ENCODE measurements around the gene ANO2.
A peak's percentile ranks its signal among the peaks of the same experiment; 100 is the strongest.

The ANO2 gene

DNA sequence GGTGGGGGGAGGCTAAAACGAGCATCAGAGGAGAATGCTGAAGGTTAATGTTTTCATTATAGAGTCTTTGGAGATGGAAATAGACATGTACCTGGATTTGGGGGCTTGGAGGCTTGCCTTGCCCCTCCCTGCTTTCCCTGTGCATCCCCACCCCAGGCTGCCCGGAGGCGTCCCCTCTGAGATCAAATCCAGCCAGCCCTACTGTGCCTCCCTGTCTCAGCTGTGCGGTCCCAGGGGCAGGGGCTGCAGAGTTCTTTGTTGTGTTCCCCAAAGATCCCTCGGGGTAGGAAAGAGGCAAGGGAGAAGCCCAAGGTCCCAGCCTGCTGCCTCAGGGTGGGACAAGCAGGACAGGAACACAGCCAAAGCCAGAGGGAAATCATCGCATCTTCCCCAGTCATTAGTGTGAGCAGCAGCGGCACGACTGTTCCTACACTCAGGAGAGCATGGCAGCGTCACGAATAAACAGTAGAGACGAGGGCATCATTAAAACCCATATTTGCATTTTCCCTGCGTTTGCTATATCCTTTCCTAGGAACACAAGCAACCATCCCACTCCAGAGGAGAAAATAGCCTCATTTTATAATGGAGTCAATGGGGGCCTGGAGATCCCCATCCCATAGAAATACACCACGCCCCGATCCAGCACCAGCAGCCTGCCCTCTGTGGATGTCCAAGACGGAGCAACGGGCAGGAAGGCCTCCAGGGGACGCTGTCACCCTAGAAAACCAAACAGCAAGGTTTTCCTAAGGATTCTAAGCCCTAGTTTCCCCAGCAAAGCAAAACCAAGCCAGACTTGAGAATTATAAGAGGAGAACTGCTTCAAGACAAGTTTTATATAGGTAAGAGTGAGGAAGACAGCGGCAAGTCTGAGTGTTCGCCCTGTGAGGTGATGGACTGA is 32.4 kb downstream of the ANO2 start:
- Mint-ChIP-seq H3K9me3 (no peaks in the 10 kb centered on the region), H3K4me1 (no peaks in the 10 kb centered on the region), H3K27ac (no peak overlapping the region)

DNA sequence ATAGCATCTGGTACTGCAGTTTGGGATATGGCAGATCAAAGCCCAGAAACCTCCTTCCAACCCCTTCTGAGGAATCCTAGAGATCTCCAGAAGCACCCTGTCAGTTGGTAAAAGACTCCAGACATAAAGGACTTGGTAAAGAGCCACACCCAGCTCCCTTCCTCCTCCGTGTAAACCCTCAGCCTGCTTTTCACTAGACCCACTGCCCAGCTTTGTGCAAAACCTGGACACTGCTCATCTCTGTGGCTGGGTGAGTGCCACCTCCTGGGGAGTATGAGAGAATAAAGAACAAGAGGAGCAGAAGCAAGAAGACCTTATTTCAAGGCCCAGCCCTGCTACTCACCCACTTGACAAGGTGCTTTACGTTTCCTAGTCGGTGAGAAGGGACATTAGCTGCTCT is 33.0 kb downstream of the ANO2 start:
- Mint-ChIP-seq H3K9me3 (no peaks in the 10 kb centered on the region), H3K27ac (no peak overlapping the region), H3K4me3 (no peak overlapping the region), H3K4me1 (no peaks in the 10 kb centered on the region), H3K27me3 (peaks cover 10% of the 10 kb centered on the region)
- no peak for ATAC-seq
- DNase-seq: no peak

More for the DNA sequence above, 32.4 kb downstream of the ANO2 start:
- Mint-ChIP-seq H3K27me3 (peaks cover 10% of the 10 kb centered on the region), H3K4me3 (no peak overlapping the region)
- DNase-seq (no peak), ATAC-seq (no peak)

DNA sequence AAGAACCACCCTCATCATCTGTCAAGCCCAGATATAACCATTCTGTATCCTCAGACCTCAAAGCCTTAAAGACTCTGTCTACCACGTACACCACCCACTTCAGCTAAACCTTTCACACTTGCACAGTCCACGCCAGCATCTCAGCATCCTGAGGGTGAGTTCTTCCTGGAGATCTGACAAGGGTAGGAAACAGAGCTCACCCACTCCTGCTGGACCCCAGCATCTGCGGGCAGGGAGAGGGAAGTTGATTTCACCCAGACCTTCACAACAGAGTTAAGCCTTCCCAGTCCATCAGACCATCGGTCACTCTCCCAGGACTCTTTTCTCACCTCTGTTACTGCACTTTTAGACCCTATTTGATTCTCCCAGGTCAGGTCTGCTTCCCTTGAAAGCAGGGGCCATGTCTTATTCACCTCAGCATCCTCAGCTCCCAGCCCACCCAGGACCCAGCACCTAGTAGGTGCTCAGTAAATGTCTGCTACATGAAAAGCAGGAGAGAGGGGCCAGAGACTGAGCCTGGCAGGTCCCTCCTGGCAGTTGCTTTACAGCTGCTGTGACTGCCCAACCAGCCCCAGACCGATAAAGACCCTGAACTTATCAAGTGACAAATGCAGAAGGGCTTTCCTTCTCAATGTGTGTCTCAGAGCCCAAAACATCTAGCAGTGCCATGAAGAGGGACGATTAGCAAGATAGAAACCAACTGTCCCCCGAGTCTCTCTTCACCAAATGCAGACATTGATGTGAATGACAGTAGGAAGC is 34.1 kb downstream of the ANO2 start:
- DNase-seq (no peak), ATAC-seq (no peak)
- H3K27me3 Mint-ChIP-seq: peaks cover 10% of the 10 kb centered on the region
- H3K4me1 Mint-ChIP-seq: no peaks in the 10 kb centered on the region
- H3K27ac Mint-ChIP-seq: no peak overlapping the region
- no peak overlapping the region for H3K4me3 Mint-ChIP-seq
- no peaks in the 10 kb centered on the region for H3K9me3 Mint-ChIP-seq

DNA sequence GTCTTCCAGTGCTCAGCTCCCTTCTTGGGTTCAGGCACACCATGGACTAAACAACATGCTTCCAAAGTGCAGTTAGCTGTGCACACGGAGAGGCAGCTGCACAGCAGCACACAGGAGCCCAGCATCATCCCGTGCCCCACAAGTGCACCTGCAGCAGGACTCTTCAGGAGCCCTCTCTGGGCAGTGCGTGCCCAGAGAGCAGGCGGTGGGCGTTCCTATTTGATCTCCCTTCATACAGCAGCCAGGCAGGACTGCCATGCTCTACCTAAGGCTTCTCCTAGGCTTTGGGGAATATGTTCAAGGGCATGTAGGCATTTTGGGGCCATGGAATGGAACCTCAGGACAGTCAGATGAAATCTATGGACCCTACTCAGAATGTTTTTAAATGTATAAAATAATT is 35.5 kb downstream of the ANO2 start:
- ATAC-seq (no peak), DNase-seq (no peak)
- Mint-ChIP-seq H3K27me3 (peaks cover 16% of the 10 kb centered on the region), H3K4me3 (no peak overlapping the region), H3K9me3 (no peaks in the 10 kb centered on the region), H3K27ac (no peak overlapping the region), H3K4me1 (no peaks in the 10 kb centered on the region)

DNA sequence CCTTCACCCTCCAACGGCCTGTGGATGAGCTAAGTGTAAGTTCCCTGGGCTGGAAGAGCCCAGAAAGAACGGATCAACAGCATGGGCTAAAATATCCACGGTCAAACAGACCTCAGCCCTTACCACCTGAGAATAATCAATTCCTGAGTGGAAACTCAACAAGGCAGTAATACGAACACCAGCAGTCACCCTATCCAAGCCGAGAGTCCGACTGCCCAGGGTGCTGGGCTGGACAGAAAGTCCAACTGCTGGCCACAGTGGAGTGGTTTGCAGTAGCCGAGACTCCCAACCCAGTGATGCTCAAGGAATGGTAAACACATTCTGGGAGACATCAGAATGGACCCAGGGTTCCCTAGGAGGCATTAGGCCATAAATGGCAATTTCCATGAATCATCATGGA is 36.8 kb downstream of the ANO2 start:
- Mint-ChIP-seq H3K4me1 (no peaks in the 10 kb centered on the region), H3K27ac (peak overlapping the region in 1 of 2 donors; percentile 60), H3K9me3 (no peaks in the 10 kb centered on the region), H3K4me3 (no peak overlapping the region), H3K27me3 (peaks cover 21% of the 10 kb centered on the region)
- ATAC-seq (no peak), DNase-seq (no peak)

DNA sequence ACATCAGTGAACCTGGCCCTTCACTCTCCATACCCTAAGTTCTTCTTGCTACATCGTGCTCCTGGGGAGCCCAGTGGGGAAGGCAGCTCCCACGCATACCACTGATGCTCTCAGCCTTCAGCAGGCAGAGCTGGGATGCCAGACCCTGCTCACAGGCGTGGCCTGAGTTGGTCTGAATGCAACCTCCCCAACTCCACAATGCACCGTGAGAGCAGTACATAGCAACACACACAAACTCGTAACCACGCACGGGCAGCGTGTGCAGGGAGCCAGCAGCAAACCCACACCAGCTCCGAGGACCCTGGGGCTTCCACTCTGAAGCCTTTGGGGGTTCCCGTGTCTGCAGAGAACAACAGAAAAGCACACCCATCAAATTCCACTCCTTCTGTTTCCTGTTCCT is 37.3 kb downstream of the ANO2 start:
- peak overlapping the region in 1 of 2 donors; percentile 60 for H3K27ac Mint-ChIP-seq
- DNase-seq: no peak
- H3K9me3 Mint-ChIP-seq: no peaks in the 10 kb centered on the region
- H3K4me1 Mint-ChIP-seq: no peaks in the 10 kb centered on the region
- H3K27me3 Mint-ChIP-seq: peaks cover 21% of the 10 kb centered on the region
- no peak for ATAC-seq
- H3K4me3 Mint-ChIP-seq: no peak overlapping the region

DNA sequence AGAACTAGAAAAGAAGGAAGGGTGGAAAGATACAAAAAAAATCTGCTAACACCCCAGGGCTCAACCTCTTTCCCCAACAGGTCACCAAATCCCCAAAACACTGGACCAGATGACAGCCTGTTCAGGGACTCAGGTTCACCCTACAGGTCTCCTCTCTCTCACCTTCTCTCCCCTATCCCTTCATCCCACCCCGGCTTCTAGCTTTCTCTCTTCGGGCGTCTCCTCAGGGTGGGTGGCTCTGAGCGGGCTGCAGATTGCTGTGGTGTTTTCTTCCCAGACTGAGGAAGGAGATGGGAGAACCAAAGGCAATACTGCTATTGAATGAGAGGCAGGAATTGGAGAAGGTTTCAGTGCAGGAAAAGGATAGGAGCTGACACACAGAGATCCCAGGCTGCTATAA is 39.3 kb downstream of the ANO2 start:
- ATAC-seq: no peak
- H3K9me3 Mint-ChIP-seq: no peaks in the 10 kb centered on the region
- peaks cover 23% of the 10 kb centered on the region for H3K27me3 Mint-ChIP-seq
- no peaks in the 10 kb centered on the region for H3K4me1 Mint-ChIP-seq
- H3K4me3 Mint-ChIP-seq: no peak overlapping the region
- H3K27ac Mint-ChIP-seq: no peak overlapping the region
- no peak for DNase-seq

DNA sequence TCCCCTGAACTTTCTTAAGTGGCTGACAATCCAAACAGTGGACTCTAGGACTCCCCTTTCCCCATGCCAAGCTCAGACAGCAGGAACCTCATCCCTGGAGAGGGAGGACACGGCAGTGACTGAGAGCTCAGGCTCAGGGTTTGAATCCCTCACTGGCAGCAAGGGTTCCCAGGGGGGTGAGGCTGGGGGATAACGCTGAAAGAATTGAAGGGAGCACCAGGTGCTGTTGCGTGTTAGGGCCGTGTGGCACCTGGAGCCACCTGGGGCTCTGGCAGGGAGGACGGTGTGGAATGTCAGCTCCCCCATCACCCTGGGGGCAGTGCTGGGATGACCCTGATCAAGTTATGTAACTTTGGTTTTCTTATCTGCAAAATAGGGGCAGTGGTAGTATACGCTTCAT is 40.1 kb downstream of the ANO2 start:
- H3K27ac Mint-ChIP-seq: peak overlapping the region in 1 of 2 donors; percentile 20
- H3K4me3 Mint-ChIP-seq: no peak overlapping the region
- H3K9me3 Mint-ChIP-seq: no peaks in the 10 kb centered on the region
- no peaks in the 10 kb centered on the region for H3K4me1 Mint-ChIP-seq
- H3K27me3 Mint-ChIP-seq: peaks cover 28% of the 10 kb centered on the region
- no peak for DNase-seq
- no peak for ATAC-seq

DNA sequence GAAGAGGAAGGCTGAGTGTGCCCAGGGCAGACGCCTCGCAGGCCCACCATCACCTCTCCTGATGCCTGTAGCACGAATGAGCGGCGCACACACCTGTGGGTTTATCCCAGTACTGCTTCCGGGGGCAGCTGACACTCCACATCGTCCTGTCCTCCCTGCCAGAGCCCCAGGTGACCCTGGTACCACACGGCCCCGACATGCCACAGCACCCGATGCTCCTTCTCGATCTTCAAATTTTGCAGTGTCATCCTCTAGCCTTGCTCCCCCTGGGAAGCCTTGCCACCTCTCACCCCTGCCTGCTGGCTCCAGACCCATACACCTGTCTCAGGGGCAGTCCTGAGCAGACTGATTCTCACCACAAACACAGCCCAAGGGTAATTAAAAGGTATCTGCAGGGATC is 40.6 kb downstream of the ANO2 start:
- Mint-ChIP-seq H3K4me3 (no peak overlapping the region), H3K27ac (no peak overlapping the region), H3K27me3 (peaks cover 32% of the 10 kb centered on the region), H3K4me1 (no peaks in the 10 kb centered on the region), H3K9me3 (no peaks in the 10 kb centered on the region)
- no peak for DNase-seq
- ATAC-seq: no peak

DNA sequence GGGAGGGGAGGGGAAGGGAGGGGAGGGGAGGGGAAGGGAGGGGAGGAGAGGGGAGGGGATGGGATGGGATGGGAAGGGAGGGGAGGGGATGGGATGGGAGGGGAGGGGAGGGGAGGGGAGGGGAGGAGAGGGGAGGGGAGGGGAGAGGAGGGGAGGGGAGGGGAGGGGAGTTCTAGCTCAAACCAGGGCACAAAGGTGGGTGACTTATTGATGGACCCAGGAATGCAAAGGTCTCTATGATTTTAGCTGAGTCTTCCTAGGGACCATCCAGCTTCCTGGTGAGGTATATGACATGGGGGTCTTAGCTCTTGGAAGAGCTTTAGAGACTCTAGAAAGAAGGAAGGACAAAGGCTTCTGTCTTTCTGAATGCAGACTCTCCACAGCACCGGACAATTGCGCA is 42.3 kb downstream of the ANO2 start:
- no peak overlapping the region for H3K4me3 Mint-ChIP-seq
- H3K9me3 Mint-ChIP-seq: no peaks in the 10 kb centered on the region
- H3K4me1 Mint-ChIP-seq: no peaks in the 10 kb centered on the region
- ATAC-seq (no peak), DNase-seq (no peak)
- no peak overlapping the region for H3K27ac Mint-ChIP-seq
- peaks cover 32% of the 10 kb centered on the region for H3K27me3 Mint-ChIP-seq

DNA sequence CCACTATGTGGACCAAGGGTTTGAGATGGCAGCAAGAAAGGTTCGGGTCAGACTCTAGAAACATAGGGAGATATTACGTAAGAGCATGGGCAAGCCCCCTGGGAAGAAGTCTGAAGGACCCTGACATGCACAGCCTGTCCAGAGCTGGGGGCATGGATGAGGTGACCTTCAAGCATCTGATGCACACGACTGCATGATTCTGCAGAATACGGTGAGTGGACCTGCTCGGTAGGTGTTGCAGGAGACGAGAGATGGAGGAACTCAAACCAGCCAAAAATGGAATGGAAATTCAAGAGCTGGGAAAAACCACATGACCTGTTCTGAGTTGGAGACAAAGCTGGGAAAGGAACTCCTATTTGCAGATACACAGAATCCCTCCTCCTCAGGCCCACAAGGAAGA is 43.6 kb downstream of the ANO2 start:
- peaks cover 45% of the 10 kb centered on the region for H3K27me3 Mint-ChIP-seq
- no peak for ATAC-seq
- H3K27ac Mint-ChIP-seq: no peak overlapping the region
- no peak for DNase-seq
- H3K4me1 Mint-ChIP-seq: no peaks in the 10 kb centered on the region
- H3K9me3 Mint-ChIP-seq: no peaks in the 10 kb centered on the region
- H3K4me3 Mint-ChIP-seq: no peak overlapping the region

DNA sequence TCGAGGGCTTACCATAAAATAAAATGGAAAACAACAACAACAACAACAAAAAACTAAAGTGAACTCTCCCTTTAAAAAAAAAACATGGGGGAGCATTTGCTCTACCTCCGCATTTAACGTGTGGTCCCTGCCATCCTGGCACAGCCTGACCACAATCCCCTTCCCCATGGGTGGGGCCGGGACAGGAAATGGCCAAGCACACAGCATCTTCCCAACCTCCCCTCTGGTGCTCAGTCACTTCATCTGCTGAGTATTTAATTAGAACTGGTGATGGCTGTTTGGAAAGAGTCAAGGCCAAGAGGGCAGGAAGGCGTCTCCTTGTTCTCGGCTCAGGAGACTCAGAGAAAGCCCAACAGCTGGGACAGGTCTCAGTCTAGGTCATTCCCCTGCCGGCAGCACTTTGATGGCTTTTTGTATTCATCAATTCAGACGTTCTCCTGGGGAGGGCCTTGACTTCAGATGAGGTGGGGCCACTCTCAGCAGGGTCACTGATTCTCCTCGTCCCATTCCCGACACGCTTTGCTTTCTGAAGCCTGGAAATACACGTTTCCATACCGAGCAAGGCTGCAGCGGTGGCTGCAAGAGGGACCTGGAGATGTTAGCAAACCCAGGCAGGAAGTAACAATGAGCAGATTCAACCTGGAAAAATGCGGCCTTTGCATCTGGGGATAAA is 44.4 kb downstream of the ANO2 start:
- Mint-ChIP-seq H3K4me1 (no peaks in the 10 kb centered on the region), H3K27ac (no peak overlapping the region), H3K27me3 (peaks cover 52% of the 10 kb centered on the region), H3K9me3 (no peaks in the 10 kb centered on the region), H3K4me3 (no peak overlapping the region)
- ATAC-seq (no peak), DNase-seq (no peak)

DNA sequence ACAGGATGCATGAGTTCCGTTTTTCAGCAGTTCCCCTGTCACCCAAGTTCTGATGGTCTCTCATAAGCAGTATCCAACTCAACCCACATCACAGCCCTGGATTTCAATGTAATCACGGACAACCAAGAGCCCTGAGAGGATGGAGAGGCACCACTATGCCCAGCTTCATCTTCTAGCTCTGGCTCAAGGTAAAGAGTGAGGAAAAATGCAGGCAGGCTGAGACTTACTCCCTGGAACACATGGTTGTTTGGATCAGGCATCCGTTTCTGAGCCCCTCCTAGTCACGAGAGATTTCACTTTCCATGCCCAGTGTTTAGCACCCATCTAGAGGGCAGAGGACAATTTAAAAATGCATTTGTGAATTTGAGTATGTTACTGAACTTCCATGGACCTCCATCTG is 45.0 kb downstream of the ANO2 start:
- H3K9me3 Mint-ChIP-seq: no peaks in the 10 kb centered on the region
- DNase-seq: no peak
- no peak overlapping the region for H3K4me3 Mint-ChIP-seq
- H3K4me1 Mint-ChIP-seq: no peaks in the 10 kb centered on the region
- ATAC-seq: no peak
- H3K27ac Mint-ChIP-seq: no peak overlapping the region
- peaks cover 56% of the 10 kb centered on the region for H3K27me3 Mint-ChIP-seq

DNA sequence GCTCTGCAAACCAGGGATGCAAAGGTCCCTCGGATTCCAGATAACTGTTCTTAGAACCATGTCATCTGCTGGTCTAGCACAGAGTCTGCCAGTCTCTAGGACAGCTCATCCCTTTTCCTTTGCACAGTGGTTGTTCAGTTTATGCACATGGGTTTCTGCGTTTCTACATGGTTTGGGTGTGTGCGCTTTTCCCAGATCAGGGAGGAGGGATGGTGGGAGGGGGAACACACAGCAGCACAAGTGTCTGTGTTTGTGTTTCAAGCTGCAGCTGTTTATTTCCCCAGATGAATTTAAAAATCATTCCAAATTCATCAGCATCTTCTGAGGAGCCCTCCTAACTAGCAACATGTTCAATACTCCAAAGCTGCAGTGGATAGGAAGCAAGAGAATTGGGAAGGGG is 45.4 kb downstream of the ANO2 start:
- H3K27ac Mint-ChIP-seq: no peak overlapping the region
- peaks cover 56% of the 10 kb centered on the region for H3K27me3 Mint-ChIP-seq
- ATAC-seq (no peak), DNase-seq (no peak)
- no peaks in the 10 kb centered on the region for H3K9me3 Mint-ChIP-seq
- H3K4me3 Mint-ChIP-seq: no peak overlapping the region
- H3K4me1 Mint-ChIP-seq: no peaks in the 10 kb centered on the region

DNA sequence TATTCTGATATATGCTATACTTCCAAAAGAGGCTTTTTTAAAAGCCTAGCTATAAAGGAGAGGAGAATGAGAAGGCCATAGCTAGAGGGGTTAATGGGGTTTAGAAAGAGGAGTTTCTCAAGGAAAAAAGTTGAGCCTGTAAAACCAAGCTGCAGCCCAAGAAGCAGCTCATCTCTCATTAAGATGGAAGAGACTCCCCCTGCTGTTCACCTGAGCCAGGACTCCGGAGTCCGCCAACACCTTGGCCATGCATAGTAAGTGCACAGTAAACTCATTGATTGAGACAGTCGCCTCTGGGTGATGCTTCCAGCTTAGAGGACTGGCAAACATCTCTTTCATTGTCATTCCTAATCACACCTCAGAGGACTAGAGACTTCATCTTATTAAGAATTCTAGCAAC is 46.2 kb downstream of the ANO2 start:
- Mint-ChIP-seq H3K27me3 (peaks cover 57% of the 10 kb centered on the region), H3K4me1 (no peaks in the 10 kb centered on the region), H3K4me3 (no peak overlapping the region), H3K9me3 (no peaks in the 10 kb centered on the region), H3K27ac (no peak overlapping the region)
- ATAC-seq (no peak), DNase-seq (no peak)

Data from stimulated activated naive CD8-positive, alpha-beta T cell treated with anti-CD3 and anti-CD28 coated beads, Interleukin-15, amount 100 ng/mL, for 72 hours (primary cell).